Esophagus muscularis mucosa (tissue), 4 donors: ENCODE measurements around the gene COL11A2. TPM values are rescaled to one million over a fixed set of nuclear protein-coding genes. Genes with fewer than 3 reads are reported as not detected.

Experiments
- DNase-seq: peaks from one replicate; pipeline ENCODE4 v3.0.0-alpha.2; 2017; ENCODE audit errors: extremely low spot score
- H3K27ac ChIP-seq, 4 donors: fragments of 200-600 bp; sonication (generic); replicated peaks in 1 of 4; 1 replicate in 3 of 4; 2 replicates in 1 of 4; pipeline ENCODE4 v1.5.1; 2016 to 2019; ENCODE audit warnings: mild to moderate bottlenecking in 1 of 4
- H3K27me3 ChIP-seq, 4 donors: fragments of 200-600 bp; sonication (generic); one replicate each; pipeline versions ENCODE4 v1.5.1 to v1.6.0; 2016 to 2019
- H3K36me3 ChIP-seq, 4 donors: fragments of 200-600 bp; sonication (generic); one replicate each; pipeline ENCODE4 v1.5.1; 2016 to 2019
- H3K4me1 ChIP-seq, 4 donors: fragments of 200-600 bp; sonication (generic); one replicate each; pipeline ENCODE4 v1.5.1; 2016 to 2019
- H3K4me3 ChIP-seq, 4 donors: fragments of 200-600 bp; sonication (generic); 1 replicate in 2 of 4; 2 replicates in 2 of 4; pipeline ENCODE4 v1.5.1; 2016 to 2019; ENCODE audit warnings: mild to moderate bottlenecking in 4 of 4, moderate library complexity in 1 of 4
- H3K9me3 ChIP-seq, 4 donors: fragments of 200-600 bp; sonication (generic); 1 replicate in 3 of 4; 2 replicates in 1 of 4; pipeline ENCODE4 v1.5.1; 2016 to 2019
- CTCF ChIP-seq, 3 experiments: fragments of 200-600 bp in 2 of 3; fragments of 450-650 bp in 1 of 3; sonication (generic) in 2 of 3; IDR thresholded peaks; one replicate each; pipeline ENCODE4 v1.5.1; 2017 to 2019; ENCODE audit warnings: antibody characterized with exemption in 3 of 3, mild to moderate bottlenecking in 2 of 3, moderate library complexity in 1 of 3
- EP300 ChIP-seq: sonication (generic); formaldehyde crosslinking; IDR thresholded peaks from one replicate; pipeline ENCODE4 v1.6.1; 2017; ENCODE audit warnings: antibody characterized with exemption
- POLR2A ChIP-seq: fragments of 450-650 bp; IDR thresholded peaks from one replicate; pipeline ENCODE4 v1.6.1; 2017; ENCODE audit warnings: antibody characterized with exemption, moderate library complexity, mild to moderate bottlenecking, low read depth
- POLR2AphosphoS5 ChIP-seq, 2 donors: sonication (generic); formaldehyde crosslinking; IDR thresholded peaks; one replicate each; pipeline ENCODE4 v1.6.1; 2017; ENCODE audit warnings: antibody characterized with exemption in 2 of 2
- WGBS: methylation state at CpG from one replicate; pipeline ENCODE4 v1.1.5; 2018; 5-methylcytosine and 5-hydroxymethylcytosine counted together
- intact Hi-C: fragments of 100-400 bp; cut with DNase I; formaldehyde crosslinking; loops from one replicate; pipeline ENCODE4 v1.15.1; 2023
- total RNA-seq, 4 donors: library from RNA; depleted of rRNA; stranded (reverse); fragments of >200 nt; gene quantifications; one replicate each; pipeline versions ENCODE4 v1.1.0 to v1.2.1, GENCODE V29; 2016

COL11A2 gene
- total RNA-seq, 4 donors from 2014 or later: 0.17 to 1.1 (median 0.19) TPM; not detected in 1

- TF ChIP-seq EP300 (no peak), POLR2AphosphoS5 (IDR thresholded peaks at IDR 0.05) (no peak), CTCF (IDR thresholded peaks at IDR 0.05) (no peak), POLR2A (no peak)
- 91% methylated on average over 15 of the region's 19 CpGs for WGBS
- H3K27me3 ChIP-seq: peaks cover 0 to 7% (median 0%) of the 10 kb centered on the region in 4 donors
- no peak overlapping the region for H3K27ac ChIP-seq
- no peaks in the 10 kb centered on the region for H3K4me1 ChIP-seq
- no peak overlapping the region for H3K4me3 ChIP-seq
- intact Hi-C loops: no loop called here
- DNase-seq: no peak
- no peaks in the 10 kb centered on the region for H3K36me3 ChIP-seq
- no peaks in the 10 kb centered on the region for H3K9me3 ChIP-seq
These were observed 24.6 kb downstream of the COL11A2 start for GRCh38 chr6:33167374-33168283.

GRCh38 chr6:33166811-33167210 lies 25.5 kb downstream of the COL11A2 start:
- intact Hi-C loops: no loop called here
- Histone ChIP-seq H3K36me3 (no peaks in the 10 kb centered on the region), H3K27me3 (peaks cover 0 to 7% (median 0%) of the 10 kb centered on the region in 4 donors), H3K9me3 (no peaks in the 10 kb centered on the region), H3K4me1 (peaks cover 3 to 6% (median 5%) of the 10 kb centered on the region in 4 donors), H3K4me3 (no peak overlapping the region), H3K27ac (no peak overlapping the region)
- 80% methylated on average over 7 of the region's 7 CpGs for WGBS
- no peak for DNase-seq
- TF ChIP-seq CTCF (IDR thresholded peaks at IDR 0.05): no peak
- TF ChIP-seq POLR2A: no peak
- no peak for TF ChIP-seq EP300
- TF ChIP-seq POLR2AphosphoS5 (IDR thresholded peaks at IDR 0.05): no peak

- Histone ChIP-seq H3K4me1 (peaks cover 6 to 11% (median 10%) of the 10 kb centered on the region in 4 donors), H3K9me3 (no peaks in the 10 kb centered on the region), H3K27me3 (peaks cover 0 to 7% (median 0%) of the 10 kb centered on the region in 4 donors), H3K36me3 (no peaks in the 10 kb centered on the region), H3K27ac (no peak overlapping the region), H3K4me3 (no peak overlapping the region)
- 89% methylated on average over 6 of the region's 6 CpGs for WGBS
- TF ChIP-seq EP300 (no peak), POLR2AphosphoS5 (IDR thresholded peaks at IDR 0.05) (no peak), POLR2A (no peak), CTCF (IDR thresholded peaks at IDR 0.05) (no peak)
- intact Hi-C loops: no loop called here
- DNase-seq: no peak
These were observed 25.9 kb downstream of the COL11A2 start for GRCh38 chr6:33166363-33166762.

- intact Hi-C loops: no loop called here
- Histone ChIP-seq H3K4me1 (peaks cover 12 to 17% (median 16%) of the 10 kb centered on the region in 4 donors), H3K27ac (no peak overlapping the region), H3K36me3 (no peaks in the 10 kb centered on the region), H3K4me3 (no peak overlapping the region), H3K27me3 (peaks cover 0 to 7% (median 0%) of the 10 kb centered on the region in 4 donors), H3K9me3 (no peaks in the 10 kb centered on the region)
- no peak for DNase-seq
- WGBS: 90% methylated on average over 17 of the region's 17 CpGs
- TF ChIP-seq CTCF (IDR thresholded peaks at IDR 0.05) (no peak), POLR2A (no peak), POLR2AphosphoS5 (IDR thresholded peaks at IDR 0.05) (no peak), EP300 (no peak)
These were observed 26.5 kb downstream of the COL11A2 start for GRCh38 chr6:33165581-33166258.
